ENCODE results near the gene KMT2E.
A peak's percentile ranks its signal among the peaks of the same experiment; 100 is the strongest.

KMT2E gene

DNA sequence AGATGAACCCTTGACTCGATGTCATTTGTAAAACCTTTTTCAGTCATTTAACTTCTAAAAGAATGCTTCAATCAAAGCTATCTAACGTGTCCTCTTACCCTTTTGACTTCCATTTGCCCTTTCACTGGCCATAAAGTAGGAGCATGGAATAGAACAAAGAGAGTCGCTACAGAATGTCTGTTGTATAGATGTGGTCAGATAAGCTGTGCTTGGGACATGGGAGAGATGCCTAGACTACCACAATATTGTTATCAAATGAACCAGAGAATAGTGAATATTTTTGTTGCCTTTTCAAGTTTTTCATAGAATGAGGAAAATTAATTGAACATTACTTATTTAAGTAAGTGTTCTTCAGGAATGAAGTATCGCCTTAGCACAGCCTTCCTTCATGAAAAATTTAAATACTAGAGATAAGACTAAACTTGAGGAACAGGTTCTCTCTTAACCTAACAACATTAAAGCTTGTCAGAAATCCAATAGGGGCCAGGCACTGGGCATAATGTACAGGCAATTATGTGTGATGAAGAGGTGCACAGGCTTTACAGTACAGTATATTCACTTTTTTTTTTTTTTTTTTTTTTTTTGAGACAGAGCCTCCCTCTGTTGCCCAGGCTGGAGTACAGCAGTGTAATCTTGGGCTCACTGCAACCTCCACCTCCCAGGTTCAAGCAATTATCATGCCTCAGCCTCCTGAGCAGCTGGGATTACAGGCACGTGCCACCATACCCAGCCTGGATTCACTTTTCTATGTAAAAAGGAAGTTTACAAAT, 7.5 kb upstream of the KMT2E start:
- DNase-seq (ENCODE audit: insufficient read length, low spot score) (no peak), FAIRE-seq (no peak)
- TF ChIP-seq POLR2A (IDR thresholded peaks at IDR 0.05; ENCODE audit: low read depth, low read length) (no peak), TAF1 (IDR thresholded peaks at IDR 0.05; ENCODE audit: low read depth, low read length) (no peak), POU2F2 (IDR thresholded peaks at IDR 0.05; ENCODE audit: low read depth, low read length) (no peak), SPI1 (IDR thresholded peaks at IDR 0.05; ENCODE audit: low read depth, low read length) (no peak), POLR2AphosphoS5 (IDR thresholded peaks at IDR 0.05; ENCODE audit: low read depth, low read length) (no peak), PAX5 (IDR thresholded peaks at IDR 0.05; ENCODE audit: insufficient read depth, low read length, severe bottlenecking) (no peak)

DNA sequence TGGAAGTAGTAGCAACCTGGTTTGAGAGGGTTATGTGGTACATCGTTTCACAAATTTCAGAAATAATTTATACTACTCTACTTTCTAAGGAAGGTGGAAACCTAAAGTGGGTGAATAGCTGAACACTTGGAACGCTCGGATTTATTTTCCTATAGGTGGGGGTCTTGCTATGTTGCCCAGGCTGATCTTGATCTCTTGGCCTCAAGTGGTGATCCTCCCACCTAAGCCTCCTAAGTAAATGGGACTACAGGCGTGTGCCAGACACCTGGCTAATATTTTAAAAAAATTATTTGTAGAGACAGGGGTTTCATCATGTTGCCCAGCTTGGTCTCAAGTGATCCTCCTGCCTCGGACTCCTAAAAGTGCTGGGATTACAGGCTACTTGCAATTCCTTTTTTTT, 6.7 kb upstream of the KMT2E start:
- TF ChIP-seq POLR2AphosphoS5 (IDR thresholded peaks at IDR 0.05; ENCODE audit: low read depth, low read length) (no peak), TAF1 (IDR thresholded peaks at IDR 0.05; ENCODE audit: low read depth, low read length) (no peak), POLR2A (IDR thresholded peaks at IDR 0.05; ENCODE audit: low read depth, low read length) (no peak), SPI1 (IDR thresholded peaks at IDR 0.05; ENCODE audit: low read depth, low read length) (no peak), PAX5 (IDR thresholded peaks at IDR 0.05; ENCODE audit: insufficient read depth, low read length, severe bottlenecking) (no peak), POU2F2 (IDR thresholded peaks at IDR 0.05; ENCODE audit: low read depth, low read length) (no peak)
- FAIRE-seq (no peak), DNase-seq (ENCODE audit: insufficient read length, low spot score) (no peak)

DNA sequence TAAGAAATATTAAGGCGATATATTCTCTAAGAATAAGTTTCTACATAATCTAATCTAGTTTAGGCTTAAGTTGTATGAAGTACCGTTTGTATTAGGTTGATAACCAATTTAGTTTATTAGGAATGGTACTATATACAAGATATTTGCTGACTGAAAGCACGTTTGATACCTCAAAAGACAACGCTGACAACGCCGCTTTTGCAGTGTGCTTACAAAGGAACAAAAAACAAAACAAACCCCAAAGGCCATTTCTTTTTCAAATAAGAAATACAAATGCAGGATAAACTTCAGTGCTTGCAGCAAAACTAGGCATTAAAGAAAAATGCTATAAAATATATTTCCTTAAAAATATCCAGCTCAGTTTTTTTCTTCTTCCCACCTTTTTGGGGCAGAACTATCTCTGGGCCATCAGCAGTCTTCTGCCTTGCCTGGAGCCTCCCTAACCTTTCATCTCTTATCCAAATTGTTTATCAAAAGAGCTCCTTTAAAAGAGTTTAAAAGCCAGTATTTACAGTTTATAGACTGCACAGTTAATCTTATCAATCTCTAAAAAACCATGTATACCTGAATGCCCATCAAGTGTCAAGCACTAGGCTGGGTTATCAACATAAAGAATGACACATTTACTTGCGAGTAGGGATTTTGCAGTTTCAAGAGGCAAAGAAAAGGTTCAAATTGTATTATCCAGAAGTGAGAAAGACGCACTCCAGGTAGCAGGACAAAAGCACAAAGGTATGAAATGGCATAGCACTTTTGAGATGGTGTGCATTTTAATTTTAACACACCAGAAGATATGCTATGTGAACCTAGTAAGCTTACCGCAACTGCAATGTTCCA, 4.1 kb upstream of the KMT2E start:
- FAIRE-seq (no peak), DNase-seq (ENCODE audit: insufficient read length, low spot score) (no peak)
- TF ChIP-seq POLR2A (IDR thresholded peaks at IDR 0.05; ENCODE audit: low read depth, low read length) (no peak), SPI1 (IDR thresholded peaks at IDR 0.05; ENCODE audit: low read depth, low read length) (no peak), POLR2AphosphoS5 (IDR thresholded peaks at IDR 0.05; ENCODE audit: low read depth, low read length) (no peak), PAX5 (IDR thresholded peaks at IDR 0.05; ENCODE audit: insufficient read depth, low read length, severe bottlenecking) (no peak), TAF1 (IDR thresholded peaks at IDR 0.05; ENCODE audit: low read depth, low read length) (no peak), POU2F2 (IDR thresholded peaks at IDR 0.05; ENCODE audit: low read depth, low read length) (no peak)

GRCh38 chr7:105010504-105011130, 3.4 kb upstream of the KMT2E start:
- FAIRE-seq: no peak
- TF ChIP-seq POLR2AphosphoS5 (IDR thresholded peaks at IDR 0.05; ENCODE audit: low read depth, low read length) (no peak), TAF1 (IDR thresholded peaks at IDR 0.05; ENCODE audit: low read depth, low read length) (no peak), POLR2A (IDR thresholded peaks at IDR 0.05; ENCODE audit: low read depth, low read length) (no peak), PAX5 (IDR thresholded peaks at IDR 0.05; ENCODE audit: insufficient read depth, low read length, severe bottlenecking) (no peak), POU2F2 (IDR thresholded peaks at IDR 0.05; ENCODE audit: low read depth, low read length) (no peak), SPI1 (IDR thresholded peaks at IDR 0.05; ENCODE audit: low read depth, low read length) (no peak)
- no peak for DNase-seq (ENCODE audit: insufficient read length, low spot score)

- no peak for DNase-seq (ENCODE audit: insufficient read length, low spot score)
- TF ChIP-seq POLR2A (IDR thresholded peaks at IDR 0.05; ENCODE audit: low read depth, low read length) (peak; percentile 33; the same call in 1 of the 2 replicates), POU2F2 (IDR thresholded peaks at IDR 0.05; ENCODE audit: low read depth, low read length) (no peak)
- FAIRE-seq: no peak
These were observed 2.7 kb upstream of the KMT2E start for GRCh38 chr7:105011141-105011830.

- FAIRE-seq (no peak), DNase-seq (ENCODE audit: insufficient read length, low spot score) (no peak)
- TF ChIP-seq POLR2A (IDR thresholded peaks at IDR 0.05; ENCODE audit: low read depth, low read length) (no peak), POU2F2 (IDR thresholded peaks at IDR 0.05; ENCODE audit: low read depth, low read length) (no peak), SPI1 (IDR thresholded peaks at IDR 0.05; ENCODE audit: low read depth, low read length) (no peak), PAX5 (IDR thresholded peaks at IDR 0.05; ENCODE audit: insufficient read depth, low read length, severe bottlenecking) (no peak)
These were observed 2.0 kb upstream of the KMT2E start for GRCh38 chr7:105011831-105012502.

DNA sequence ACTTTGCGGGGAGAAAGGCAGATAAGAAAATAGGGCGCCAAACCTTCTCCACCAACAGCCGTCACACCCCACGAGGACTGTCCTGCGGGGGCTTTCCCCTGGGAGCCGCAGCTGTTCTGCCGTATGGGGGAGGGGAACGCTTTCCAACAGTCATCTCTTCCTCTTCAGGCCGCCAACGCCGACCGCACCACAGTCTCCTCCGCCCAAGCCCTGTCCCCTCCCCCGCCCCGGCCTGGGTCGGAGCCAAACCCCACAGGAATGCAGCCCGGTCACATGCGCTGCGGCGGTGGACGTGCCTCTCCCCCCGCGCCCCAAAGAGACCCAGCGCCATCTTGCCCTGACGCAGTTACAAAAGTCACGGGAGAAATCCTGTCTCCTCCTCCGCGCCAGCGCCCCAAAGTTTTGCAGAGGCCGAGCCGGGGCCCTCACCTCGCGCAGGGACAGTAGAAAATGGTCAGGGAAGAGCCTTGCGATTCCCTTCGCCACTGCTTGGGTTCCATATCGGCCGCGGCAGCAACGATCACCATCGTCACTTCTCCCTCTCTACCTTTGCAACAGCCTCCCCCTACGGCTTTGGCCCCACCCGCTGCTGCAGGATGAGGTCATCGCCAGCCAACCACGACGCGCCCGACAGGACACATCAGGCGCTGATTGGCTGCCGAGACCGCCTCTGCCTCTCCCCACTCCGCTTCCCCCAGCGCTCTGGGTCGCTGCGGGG, 1.3 kb upstream of the KMT2E start:
- TF ChIP-seq TAF1 (IDR thresholded peaks at IDR 0.05; ENCODE audit: low read depth, low read length) (peak; percentile 77), SPI1 (IDR thresholded peaks at IDR 0.05; ENCODE audit: low read depth, low read length) (peak; percentile 72), POU2F2 (IDR thresholded peaks at IDR 0.05; ENCODE audit: low read depth, low read length) (peak; percentile 87), POLR2A (IDR thresholded peaks at IDR 0.05; ENCODE audit: low read depth, low read length) (no peak; the same call in none of the 2 replicates), POLR2AphosphoS5 (IDR thresholded peaks at IDR 0.05; ENCODE audit: low read depth, low read length) (peak; percentile 89), PAX5 (IDR thresholded peaks at IDR 0.05; ENCODE audit: insufficient read depth, low read length, severe bottlenecking) (peak; percentile 56)
- peak; percentile 95 for FAIRE-seq

DNA sequence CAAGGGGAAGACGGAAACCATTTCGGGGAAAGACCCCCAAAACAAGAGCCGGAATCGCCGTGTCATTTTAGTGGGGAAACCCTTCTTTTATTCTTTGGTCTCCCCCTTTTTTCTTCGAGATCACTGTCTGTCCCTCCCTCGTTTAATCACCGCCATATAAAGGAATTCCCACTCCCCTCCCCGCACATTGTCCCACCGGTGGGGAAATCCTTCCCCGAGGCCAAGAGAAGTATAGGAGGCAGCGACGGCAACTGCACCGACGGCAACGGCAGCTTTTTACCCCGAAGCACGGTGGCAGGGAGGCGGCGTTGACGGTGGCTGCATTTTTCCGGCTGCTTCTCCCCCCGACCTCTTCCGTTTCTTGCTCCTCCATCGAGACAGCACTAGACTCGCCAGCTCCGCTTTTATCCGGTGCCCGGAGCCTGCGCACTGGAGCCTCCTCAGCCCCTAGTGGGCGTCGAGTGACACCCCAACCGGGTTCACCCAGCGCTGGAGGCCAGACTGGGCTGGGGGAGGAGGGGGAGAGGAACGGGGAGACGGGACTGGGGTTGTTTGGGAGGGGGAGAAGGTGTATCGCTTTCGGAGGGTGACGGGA, 687 bp upstream of the KMT2E start:
- peak; percentile 83 for TF ChIP-seq TAF1 (IDR thresholded peaks at IDR 0.05; ENCODE audit: low read depth, low read length)
- peak; percentile 5 for TF ChIP-seq PAX5 (IDR thresholded peaks at IDR 0.05; ENCODE audit: insufficient read depth, low read length, severe bottlenecking)
- peak; percentile 95 for TF ChIP-seq POLR2AphosphoS5 (IDR thresholded peaks at IDR 0.05; ENCODE audit: low read depth, low read length)
- TF ChIP-seq POLR2A (IDR thresholded peaks at IDR 0.05; ENCODE audit: low read depth, low read length): peak; percentile 97
- peak; percentile 71 for TF ChIP-seq POU2F2 (IDR thresholded peaks at IDR 0.05; ENCODE audit: low read depth, low read length)
- no peak for TF ChIP-seq SPI1 (IDR thresholded peaks at IDR 0.05; ENCODE audit: low read depth, low read length)
- DNase-seq (ENCODE audit: insufficient read length, low spot score): peak; percentile 60
- FAIRE-seq: peak; percentile 74

More for the DNA sequence above, 1.3 kb upstream of the KMT2E start:
- DNase-seq (ENCODE audit: insufficient read length, low spot score): peak; percentile 83
